B cell (primary cell): ENCODE data around the gene FZD1. TPM values are rescaled to one million over a fixed set of nuclear protein-coding genes. Genes with fewer than 3 reads are reported as not detected.

Source experiments
- ATAC-seq: fragments of 200-7000 bp; cut with Tn5 transposase; one replicate; pipeline ENCODE4 v1.10.0; 2021; ENCODE audit warnings: low read depth, mild to moderate bottlenecking, moderate number of reproducible peaks, moderate library complexity
- CTCF ChIA-PET: fragments of 350-600 bp; sonication (Branson Sonifier 250); formaldehyde crosslinking; loops from one replicate; lab custom pipeline; 2021; ENCODE audit warnings: antibody characterized with exemption, inconsistent platforms; lab: Charles Lee
- POLR2A ChIA-PET: fragments of 350-600 bp; sonication (Branson Sonifier 250); formaldehyde crosslinking; loops from one replicate; lab custom pipeline; 2021; ENCODE audit warnings: antibody characterized with exemption; lab: Charles Lee
- DNase-seq: peaks from one replicate; pipeline ENCODE4 v3.0.0; 2013
- H2AFZ ChIP-seq: 2 replicates; pipeline ENCODE4 v1.6.1; 2012; ENCODE audit warnings: mild to moderate bottlenecking, low read depth, low read length; ENCODE audit not compliant: insufficient read depth, poor library complexity, severe bottlenecking
- H3K27ac ChIP-seq, 2 donors: 1 replicate in 1 of 2; 2 replicates in 1 of 2; pipeline ENCODE4 v1.5.1; 2012 to 2013; ENCODE audit warnings: low read length in 2 of 2, mild to moderate bottlenecking in 2 of 2, moderate library complexity in 1 of 2
- H3K27me3 ChIP-seq, 4 experiments: fragments of 200-600 bp in 1 of 4; sonication (generic) in 1 of 4; replicated peaks in 1 of 4; 1 replicate in 2 of 4; 2 replicates in 2 of 4; pipeline versions ENCODE4 v1.6.1 to v1.7.0; 2013 to 2016; ENCODE audit warnings: low read length in 3 of 4, mild to moderate bottlenecking in 2 of 4, mixed read lengths in 1 of 4, moderate library complexity in 1 of 4; ENCODE audit not compliant: insufficient read depth in 4 of 4, control insufficient read depth in 3 of 4; ENCODE audit errors: control extremely low read depth in 1 of 4
- H3K36me3 ChIP-seq, 2 experiments: replicated peaks in 1 of 2; 1 replicate in 1 of 2; 2 replicates in 1 of 2; pipeline versions ENCODE4 v1.6.1 to v1.7.1; 2013; ENCODE audit warnings: low read length in 1 of 2; ENCODE audit not compliant: insufficient read depth in 2 of 2, control insufficient read depth in 1 of 2; ENCODE audit errors: control extremely low read depth in 1 of 2, extremely low read depth in 1 of 2
- H3K4me1 ChIP-seq, 2 donors: fragments of 200-600 bp in 1 of 2; sonication (generic) in 1 of 2; 1 replicate in 1 of 2; 2 replicates in 1 of 2; pipeline versions ENCODE4 v1.5.1 to v1.6.1; 2013 to 2017; ENCODE audit warnings: low read length in 2 of 2; ENCODE audit not compliant: control insufficient read depth in 2 of 2, insufficient read depth in 2 of 2
- H3K4me2 ChIP-seq: replicated peaks from 2 replicates; pipeline ENCODE3; 2012; ENCODE audit warnings: mild to moderate bottlenecking, low read depth, low read length; ENCODE audit not compliant: poor library complexity, severe bottlenecking
- H3K4me3 ChIP-seq, 5 experiments: fragments of 200-600 bp in 1 of 5; sonication (generic) in 1 of 5; 1 replicate in 3 of 5; 2 replicates in 2 of 5; pipeline versions ENCODE4 v1.5.1 to v1.7.0; 2011 to 2016; ENCODE audit warnings: low read length in 4 of 5, mild to moderate bottlenecking in 4 of 5, low read depth in 2 of 5, control low read depth in 1 of 5, moderate library complexity in 1 of 5; ENCODE audit not compliant: insufficient read depth in 1 of 5; ENCODE audit errors: control extremely low read depth in 1 of 5, extremely low read depth in 1 of 5
- H3K79me2 ChIP-seq: fragments of 200-600 bp; sonication (generic); one replicate; pipeline ENCODE4 v1.6.0; 2016; ENCODE audit warnings: low read length; ENCODE audit not compliant: control insufficient read depth, insufficient read depth
- H3K9ac ChIP-seq: fragments of 200-600 bp; sonication (generic); 2 replicates; pipeline ENCODE4 v1.6.1; 2017; ENCODE audit warnings: mild to moderate bottlenecking, low read length, moderate library complexity
- H3K9me3 ChIP-seq, 3 donors: one replicate each; pipeline versions ENCODE4 v1.6.1 to v1.7.1; 2013; ENCODE audit warnings: low read length in 2 of 3; ENCODE audit not compliant: control insufficient read depth in 2 of 3, insufficient read depth in 1 of 3; ENCODE audit errors: control extremely low read depth in 1 of 3
- H4K20me1 ChIP-seq: 2 replicates; pipeline ENCODE4 v1.6.0; 2012; ENCODE audit warnings: mild to moderate bottlenecking, low read length; ENCODE audit not compliant: insufficient read depth, control insufficient read depth, poor library complexity, severe bottlenecking
- H3K27ac Mint-ChIP-seq: one replicate; pipeline ENCODE4 v1.8.0; 2021; ENCODE audit warnings: mixed read lengths
- H3K27me3 Mint-ChIP-seq: one replicate; pipeline ENCODE4 v1.8.0; 2021; ENCODE audit warnings: mixed read lengths
- H3K4me1 Mint-ChIP-seq: one replicate; pipeline ENCODE4 v1.8.0; 2021; ENCODE audit warnings: mixed read lengths
- H3K4me3 Mint-ChIP-seq: one replicate; pipeline ENCODE4 v1.8.0; 2021; ENCODE audit warnings: mixed read lengths
- H3K9me3 Mint-ChIP-seq: one replicate; pipeline ENCODE4 v1.8.0; 2022; ENCODE audit warnings: mixed read lengths; ENCODE audit not compliant: insufficient read depth
- CTCF ChIP-seq: fragments of 200-600 bp; IDR thresholded peaks from one replicate; pipeline ENCODE4 v1.8.0; 2022; ENCODE audit warnings: antibody characterized with exemption, mild to moderate bottlenecking
- EZH2 ChIP-seq: IDR thresholded peaks from 2 replicates; pipeline ENCODE4 v1.6.1; 2012; ENCODE audit warnings: borderline replicate concordance, low read depth, mild to moderate bottlenecking, moderate library complexity, low read length; ENCODE audit not compliant: insufficient read depth, poor library complexity, severe bottlenecking
- WGBS: methylation state at CpG from one replicate; pipeline ENCODE4 v1.1.5; 2013; ENCODE audit warnings: missing lambda C conversion rate; ENCODE audit not compliant: insufficient coverage; 5-methylcytosine and 5-hydroxymethylcytosine counted together
- intact Hi-C: fragments of 100-400 bp; cut with micrococcal nuclease; formaldehyde crosslinking; loops from one replicate; pipeline ENCODE4 v1.10.0; 2022
- polyA plus RNA-seq: library from polyadenylated mRNA; depleted of rRNA; stranded (reverse); fragments of >200 nt; gene quantifications from 2 replicates; pipeline ENCODE4 v1.2.3, GENCODE V29; 2012
- total RNA-seq, 2 donors: library from RNA; stranded (reverse); fragments of 120-200 nt in 1 of 2; gene quantifications; 1 replicate in 1 of 2; 2 replicates in 1 of 2; pipeline versions ENCODE4 v1.2.3 to v1.2.4, GENCODE V29; 2013 to 2022

The FZD1 gene
- total and polyA plus RNA-seq, 2 donors (not counting 1 experiment from before 2014, with no cell fraction given), result 0.15 to 0.49 TPM

- Histone ChIP-seq H2AFZ (no peak overlapping the region), H3K9me3 (no peaks in the 10 kb centered on the region), H3K27me3 (peaks cover 0 to 9% (median 2%) of the 10 kb centered on the region in 4 experiments), H3K27ac (no peak overlapping the region), H3K9ac (no peak overlapping the region), H4K20me1 (no peaks in the 10 kb centered on the region), H3K4me1 (no peaks in the 10 kb centered on the region), H3K36me3 (no peaks in the 10 kb centered on the region), H3K4me2 (no peak overlapping the region), H3K4me3 (no peak overlapping the region), H3K79me2 (no peaks in the 10 kb centered on the region)
- Mint-ChIP-seq H3K4me1 (no peaks in the 10 kb centered on the region), H3K4me3 (no peak overlapping the region), H3K27me3 (peaks cover 20% of the 10 kb centered on the region), H3K27ac (no peak overlapping the region), H3K9me3 (no peaks in the 10 kb centered on the region)
- TF ChIP-seq CTCF (no peak), EZH2 (no peak)
- ChIA-PET POLR2A (no interaction called here), CTCF (interaction anchor here (1.3 kb wide), 1 partner anchor 19 kb away, joined by 3 read pairs; no protein-coding TSS in a partner anchor)
- 88% methylated on average over 5 of the region's 6 CpGs for WGBS
- DNase-seq, result no peak
- intact Hi-C loops, result no loop called here
- ATAC-seq, result no peak
Measured at GRCh38 chr7:91286432-91286831, 22.2 kb downstream of the FZD1 start.

GRCh38 chr7:91287371-91288084, 23.3 kb downstream of the FZD1 start:
- Histone ChIP-seq H3K79me2 (no peaks in the 10 kb centered on the region), H3K27me3 (peaks cover 0 to 9% (median 0%) of the 10 kb centered on the region in 4 experiments), H3K4me3 (no peak overlapping the region), H3K9me3 (no peaks in the 10 kb centered on the region), H3K4me2 (no peak overlapping the region), H3K4me1 (no peaks in the 10 kb centered on the region), H3K27ac (no peak overlapping the region), H3K36me3 (no peaks in the 10 kb centered on the region), H2AFZ (no peak overlapping the region), H4K20me1 (no peaks in the 10 kb centered on the region), H3K9ac (no peak overlapping the region)
- WGBS, result no CpG with 5 or more reads among the region's 4 CpGs
- DNase-seq (no peak), ATAC-seq (no peak)
- Mint-ChIP-seq H3K4me1 (no peaks in the 10 kb centered on the region), H3K9me3 (no peaks in the 10 kb centered on the region), H3K27me3 (peaks cover 19% of the 10 kb centered on the region), H3K4me3 (no peak overlapping the region), H3K27ac (no peak overlapping the region)
- ChIA-PET POLR2A (no interaction called here), CTCF (interaction anchor here (0.7 to 2.1 kb wide), 6 partner anchors 9 to 1160 kb away, joined by 3 to 6 read pairs (median 4); partner anchors contain the start of gene GATAD1)
- intact Hi-C loops, result no loop called here
- TF ChIP-seq EZH2 (no peak), CTCF (no peak)
